Colon (tissue), 2 donors: ENCODE measurements around the gene WNT9B.
"Not testable (repeated sequence)": the region's sequence is repeated elsewhere in the genome, so short reads cannot be mapped to it uniquely, and the experiment has no call there.

Experiments
- FAIRE-seq: peaks from 2 replicates; lab custom pipeline; 2012; peaks lifted over from hg19 to GRCh38; lab: Jason Lieb, UNC
- donor health status: control.
- donor health status: control.

WNT9B gene

DNA sequence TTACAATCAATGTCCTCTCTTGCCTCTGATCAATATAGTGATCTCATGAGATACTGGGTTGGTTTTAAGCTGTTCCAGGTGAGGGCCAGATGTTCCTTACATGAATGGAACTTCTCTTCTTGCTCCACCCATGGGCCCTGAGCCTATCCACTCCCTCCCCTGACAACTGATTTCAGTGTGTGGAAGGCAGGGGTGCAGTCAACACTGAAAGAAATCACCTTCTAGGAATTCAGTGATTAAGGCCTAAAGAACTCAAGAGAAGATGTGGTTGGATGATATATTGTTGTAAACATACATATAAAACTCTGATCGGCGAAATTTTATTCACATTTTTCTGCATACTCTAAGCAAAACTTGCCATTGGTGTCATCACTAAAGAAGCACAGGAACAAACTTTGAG is 64.8 kb downstream of the WNT9B start:
- FAIRE-seq, result no peak

- FAIRE-seq, result no peak
These were observed 65.2 kb downstream of the WNT9B start for GRCh38 chr17:46916623-46917022.

GRCh38 chr17:46917041-46917440 is 65.7 kb downstream of the WNT9B start:
- no peak for FAIRE-seq

DNA sequence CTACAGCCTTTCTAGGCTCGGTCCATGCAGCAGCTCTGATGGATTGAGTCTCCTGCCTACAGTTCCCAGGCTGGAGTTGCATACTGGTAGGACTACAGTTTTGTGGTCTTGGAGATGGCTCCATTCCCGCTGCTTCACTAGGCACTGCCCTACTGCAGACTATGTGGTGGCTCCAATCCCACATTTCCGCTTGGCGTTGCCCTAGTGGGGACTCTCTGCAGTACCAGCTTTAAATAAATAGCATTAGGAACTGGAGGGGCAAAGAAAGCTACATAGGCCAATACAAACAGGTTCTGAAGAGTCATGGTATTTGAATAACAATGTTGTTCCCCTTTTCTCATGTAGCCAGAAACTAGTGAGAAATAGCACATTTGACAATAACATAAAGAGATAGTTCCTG is 66.1 kb downstream of the WNT9B start:
- no peak for FAIRE-seq

GRCh38 chr17:46921962-46922361 is 70.6 kb downstream of the WNT9B start:
- FAIRE-seq, result not testable (repeated sequence)

DNA sequence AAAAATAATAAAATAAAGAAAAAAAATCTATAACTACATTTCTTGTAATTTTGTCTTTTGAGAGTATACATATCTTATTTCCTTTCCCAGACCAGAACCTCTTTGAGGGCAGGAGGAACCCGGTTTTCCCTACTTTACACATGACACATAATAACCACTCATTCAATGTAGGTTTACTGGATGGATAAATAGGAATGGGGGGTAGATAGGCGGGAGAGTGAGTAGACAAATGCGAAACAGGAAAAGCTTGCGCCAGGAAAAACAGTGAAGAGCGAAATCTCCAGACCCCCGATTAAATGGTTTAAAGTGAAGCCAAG is 71.1 kb downstream of the WNT9B start:
- no peak for FAIRE-seq

DNA sequence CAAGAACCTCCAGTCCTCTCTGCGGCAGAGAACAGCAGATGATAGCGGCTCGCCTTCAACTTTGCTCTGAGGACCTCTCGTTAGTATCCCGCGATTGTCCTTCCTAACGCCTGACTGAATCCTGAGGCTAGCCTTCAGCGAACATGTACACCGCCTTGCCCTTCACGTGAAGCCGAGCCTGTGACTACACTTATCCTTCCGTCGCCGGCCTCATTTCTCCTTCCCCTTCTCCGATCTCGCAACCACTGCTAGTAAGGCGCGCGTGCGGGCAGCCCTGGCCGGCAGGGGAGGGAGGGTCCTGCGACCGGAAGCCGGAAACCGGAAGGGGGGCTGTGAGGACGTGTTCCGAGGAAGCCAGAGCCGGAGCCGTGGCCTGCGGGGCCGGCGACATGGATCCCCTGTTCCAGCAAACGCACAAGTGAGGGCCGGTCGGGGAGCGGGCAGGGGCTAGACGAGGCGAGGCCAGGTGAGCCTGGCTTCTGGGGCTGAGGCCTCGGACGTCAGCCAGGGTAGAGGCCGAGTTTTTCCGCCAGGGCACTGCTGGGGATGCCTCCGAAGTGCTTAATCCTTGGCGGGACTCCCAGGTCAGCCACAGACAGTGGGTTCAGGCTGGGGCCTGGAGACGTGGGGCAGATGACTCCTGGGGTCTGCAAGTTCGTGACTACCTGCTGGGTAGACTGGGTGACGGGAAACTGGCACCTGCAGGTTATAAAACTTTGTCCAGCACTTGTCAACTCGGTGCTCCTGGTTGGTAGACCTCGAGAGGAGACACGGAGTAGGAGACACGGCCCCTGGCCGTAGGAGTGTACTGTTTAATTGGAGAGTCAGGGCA is 71.6 kb downstream of the WNT9B start, which contains the start of gene GOSR2:
TSS of gene GOSR2 (plus strand) at position 357 of the 832 bp plus-strand sequence. CDS start at position 390, 33 bp downstream.
- no peak for FAIRE-seq

GRCh38 chr17:46925185-46925868 is 73.9 kb downstream of the WNT9B start:
- FAIRE-seq, result no peak

DNA sequence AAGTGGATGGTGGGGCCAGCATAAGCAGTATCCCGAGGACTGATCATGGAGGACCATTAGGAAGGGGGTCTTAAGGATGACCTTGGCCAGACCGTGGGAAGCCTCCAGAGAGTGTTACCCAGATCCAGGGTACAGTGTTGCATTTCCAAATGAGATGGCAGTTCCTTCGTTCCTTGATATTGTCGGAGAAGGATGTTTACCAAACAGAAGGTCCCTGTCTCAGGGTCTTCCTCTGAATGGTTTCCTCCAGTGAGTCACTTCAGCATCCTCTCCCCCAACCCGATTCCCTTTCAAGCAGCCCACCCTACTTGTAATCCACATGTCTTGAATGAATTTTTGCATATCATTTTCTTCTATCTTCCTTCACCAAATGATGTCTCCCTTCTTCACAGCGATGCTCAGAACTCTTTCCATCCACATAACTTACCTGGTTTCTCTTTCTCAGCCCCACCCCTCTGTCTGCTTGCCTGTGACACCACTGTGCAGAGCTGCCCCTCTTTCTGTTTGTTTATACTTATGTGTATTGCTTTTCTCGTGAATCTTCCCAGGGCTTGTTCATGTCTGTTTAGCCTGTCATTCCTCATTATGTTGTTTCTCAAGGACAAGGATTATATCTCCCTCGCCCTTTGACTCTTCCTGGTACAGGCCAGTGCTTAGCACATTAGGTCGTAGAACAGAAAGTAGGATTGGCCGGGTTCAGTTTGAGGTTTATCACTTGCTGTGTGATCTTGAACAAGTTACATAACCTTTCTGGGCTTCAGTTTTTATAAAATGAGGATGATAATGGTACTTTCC is 77.3 kb downstream of the WNT9B start:
- FAIRE-seq, result no peak

- no peak for FAIRE-seq
These were observed 78.0 kb downstream of the WNT9B start for GRCh38 chr17:46929413-46929812.

GRCh38 chr17:46930051-46930450 is 78.7 kb downstream of the WNT9B start:
- no peak for FAIRE-seq

- no peak for FAIRE-seq
These were observed 80.2 kb downstream of the WNT9B start for GRCh38 chr17:46931596-46931995.

DNA sequence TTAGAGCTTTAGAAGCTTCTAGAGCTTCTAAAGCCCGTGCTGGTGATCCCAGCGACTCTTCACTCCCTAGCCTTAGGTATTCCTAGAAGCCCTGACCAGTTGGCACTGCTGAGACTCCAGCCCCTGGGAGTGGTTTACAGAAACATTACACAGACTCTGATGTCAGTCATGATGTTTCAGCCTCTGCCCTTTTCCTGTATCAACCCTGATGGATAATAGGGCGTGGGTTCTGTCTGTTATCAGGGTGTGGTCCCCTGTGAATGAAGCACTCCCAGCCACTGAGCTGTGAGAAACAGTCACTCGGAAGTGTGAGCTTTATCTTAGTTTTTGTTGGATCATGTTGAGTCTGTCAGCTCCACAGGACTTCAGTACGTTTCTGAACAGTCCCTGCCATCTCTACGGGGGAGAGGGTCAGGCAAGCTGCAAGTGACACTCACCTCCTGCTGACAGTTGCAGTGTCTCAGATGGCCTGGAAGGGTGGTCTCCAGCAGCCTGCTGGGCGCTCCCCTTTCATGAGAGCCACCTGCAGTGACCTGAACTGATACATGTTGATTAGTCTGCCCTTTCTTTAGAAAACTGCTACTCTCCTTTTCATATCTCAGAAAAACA is 84.4 kb downstream of the WNT9B start:
- no peak for FAIRE-seq
